OCI-M1 (cell line): ENCODE results near the gene SLC1A2.
"Not testable (repeated sequence)": the region's sequence is repeated elsewhere in the genome, so short reads cannot be mapped to it uniquely, and the experiment has no call there.

Experiments used
- DNase-seq: peaks from one replicate; lab custom pipeline; 2025; lab: John Stamatoyannopoulos, UW

SLC1A2 gene

GRCh38 chr11:35242412-35243242 lies 176.7 kb downstream of the SLC1A2 start:
- no peak for DNase-seq

GRCh38 chr11:35241531-35241930 lies 177.8 kb downstream of the SLC1A2 start:
- DNase-seq = no peak

- no peak for DNase-seq
These were observed 178.3 kb downstream of the SLC1A2 start for GRCh38 chr11:35241083-35241482.

GRCh38 chr11:35239471-35240075 lies 179.8 kb downstream of the SLC1A2 start:
- DNase-seq = peak; percentile 34

- no peak for DNase-seq
These were observed 180.5 kb downstream of the SLC1A2 start for GRCh38 chr11:35238882-35239281.

- DNase-seq = peak; percentile 80
These were observed 181.3 kb downstream of the SLC1A2 start for GRCh38 chr11:35237860-35238715.

- DNase-seq = no peak
These were observed 182.0 kb downstream of the SLC1A2 start for GRCh38 chr11:35237351-35237750.

GRCh38 chr11:35236667-35237003 lies 182.7 kb downstream of the SLC1A2 start:
- DNase-seq = peak; percentile 47

- peak; percentile 19 for DNase-seq
These were observed 183.3 kb downstream of the SLC1A2 start for GRCh38 chr11:35235936-35236666.

- DNase-seq = no peak
These were observed 183.9 kb downstream of the SLC1A2 start for GRCh38 chr11:35235498-35235897.

GRCh38 chr11:35235157-35235468 lies 184.2 kb downstream of the SLC1A2 start:
- no peak for DNase-seq

- DNase-seq = no peak
These were observed 184.8 kb downstream of the SLC1A2 start for GRCh38 chr11:35234460-35235156.

GRCh38 chr11:35233518-35233917 lies 185.8 kb downstream of the SLC1A2 start:
- no peak for DNase-seq

GRCh38 chr11:35232891-35233330 lies 186.4 kb downstream of the SLC1A2 start:
- no peak for DNase-seq

- DNase-seq = no peak
These were observed 188.1 kb downstream of the SLC1A2 start for GRCh38 chr11:35231076-35231860.

- no peak for DNase-seq
These were observed 189.0 kb downstream of the SLC1A2 start for GRCh38 chr11:35230388-35230787.

- DNase-seq = no peak
These were observed 191.0 kb downstream of the SLC1A2 start for GRCh38 chr11:35228328-35228725.

- DNase-seq = peak; percentile 37
These were observed 191.6 kb downstream of the SLC1A2 start for GRCh38 chr11:35227576-35228327.

- not testable (repeated sequence) for DNase-seq
These were observed 192.6 kb downstream of the SLC1A2 start for GRCh38 chr11:35226756-35227155.

GRCh38 chr11:35225946-35226520 lies 193.3 kb downstream of the SLC1A2 start:
- no peak for DNase-seq
